K562 (cell line): ENCODE data around the gene THBS2. TPM values are rescaled to one million over a fixed set of nuclear protein-coding genes. Genes with fewer than 3 reads are reported as not detected.

ENCODE experiments used
- ELF1 ChIP-seq: fragments of 200-800 bp; sonication (Bioruptor generic); IDR thresholded peaks from 2 replicates; pipeline ENCODE4 v1.6.1; 2016; ENCODE audit warnings: missing genetic modification characterization, missing compliant biosample characterization
- GABPA ChIP-seq: fragments of 200-800 bp; sonication (Bioruptor generic); conservative IDR thresholded peaks from 2 replicates; pipeline ENCODE4 v1.6.1; 2016; ENCODE audit warnings: low read depth, missing genetic modification characterization, missing compliant biosample characterization
- KHSRP ChIP-seq: fragments of 450-650 bp; IDR thresholded peaks from 2 replicates; pipeline ENCODE4 v1.6.1; 2017
- MXD1 ChIP-seq: fragments of 250-450 bp; sonication (Bioruptor Pico); IDR thresholded peaks from 2 replicates; pipeline ENCODE4 v1.8.0; 2021; ENCODE audit warnings: borderline replicate concordance, mild to moderate bottlenecking, moderate library complexity; ENCODE audit not compliant: poor library complexity, severe bottlenecking
- PBX2 ChIP-seq, 2 experiments: IDR thresholded peaks in 1 of 2; conservative IDR thresholded peaks in 1 of 2; 2 replicates each; pipeline ENCODE4 v1.6.1; 2016; ENCODE audit warnings: low read depth in 2 of 2, mild to moderate bottlenecking in 1 of 2, missing compliant biosample characterization in 1 of 2, missing genetic modification characterization in 1 of 2, moderate library complexity in 1 of 2
- RBM22 ChIP-seq: fragments of 200-400 bp; formaldehyde crosslinking; IDR thresholded peaks from 2 replicates; pipeline ENCODE4 v1.6.1; 2018; ENCODE audit warnings: low read length, low read depth; ENCODE audit not compliant: poor library complexity, severe bottlenecking
- SMC3 ChIP-seq: conservative IDR thresholded peaks from 2 replicates; pipeline ENCODE4 v1.6.1; 2011; ENCODE audit warnings: low read depth, low read length, improper control_type of control experiment; ENCODE audit not compliant: insufficient read depth
- YY1 ChIP-seq, 3 experiments: IDR thresholded peaks; 2 replicates each; pipeline ENCODE4 v1.6.1; 2011; ENCODE audit warnings: low read length in 2 of 3, mild to moderate bottlenecking in 2 of 3, moderate library complexity in 2 of 3, borderline replicate concordance in 1 of 3, control low read depth in 1 of 3, low read depth in 1 of 3; ENCODE audit not compliant: insufficient read depth in 3 of 3, insufficient replicate concordance in 2 of 3, control insufficient read depth in 1 of 3, insufficient read length in 1 of 3; ENCODE audit errors: extremely low read depth in 1 of 3
- ZBTB7A ChIP-seq: IDR thresholded peaks from 2 replicates; pipeline ENCODE4 v1.6.1; 2011; ENCODE audit warnings: low read depth, mild to moderate bottlenecking, low read length, moderate library complexity, borderline replicate concordance; ENCODE audit not compliant: control insufficient read depth
- ZMIZ1 ChIP-seq, 2 experiments: fragments of 150-350 bp in 1 of 2; IDR thresholded peaks; 2 replicates each; pipeline ENCODE4 v1.6.1; 2012 to 2016; ENCODE audit warnings: low read depth in 2 of 2, low read length in 2 of 2, mild to moderate bottlenecking in 1 of 2, moderate library complexity in 1 of 2
- ZNF717 ChIP-seq: fragments of 250-450 bp; sonication (Bioruptor Pico); IDR thresholded peaks from 2 replicates; pipeline ENCODE4 v1.5.0; 2021
- polyA plus RNA-seq, 8 experiments: library from polyadenylated mRNA; depleted of rRNA in 4 of 8; stranded (reverse) in 5 of 8; unstranded in 3 of 8; fragments of >200 nt; fragmentation: Nextera tagmentation in 2 of 8; fragmentation: Illumina TruSeq in 1 of 8; extraction: Ambion mirVana in 2 of 8; extraction: Trizol in 1 of 8; gene quantifications; 2 replicates each; pipeline versions ENCODE4 v1.2.1 to v1.2.3, GENCODE V29; 2011 to 2014; ENCODE audit warnings: inconsistent platforms in 1 of 8, missing spikeins in 1 of 8
- total RNA-seq, 7 experiments: library from RNA; depleted of rRNA in 6 of 7; stranded (reverse); fragments of >200 nt in 6 of 7; fragmentation: Illumina TruSeq in 2 of 7; extraction: Trizol in 2 of 7; gene quantifications; 2 replicates each; pipeline versions ENCODE4 v1.2.1 to v1.2.3, GENCODE V29; 2011 to 2021; ENCODE audit warnings: low replicate concordance in 1 of 7
- TF ChIP-seq, protein P1 (sequence below), 3 experiments: fragments of 200-800 bp in 1 of 3; fragments of 250-450 bp in 1 of 3; fragments of 450-650 bp in 1 of 3; sonication (Bioruptor Pico) in 1 of 3; sonication (Bioruptor generic) in 1 of 3; formaldehyde crosslinking in 1 of 3; IDR thresholded peaks; 2 replicates each; pipeline versions ENCODE4 v1.6.1 to v1.8.0; 2016 to 2022; ENCODE audit warnings: mild to moderate bottlenecking in 2 of 3, missing genetic modification characterization in 2 of 3, missing compliant biosample characterization in 1 of 3, moderate library complexity in 1 of 3

The THBS2 gene
- total and polyA plus RNA-seq, 9 of the 15 experiments (the other 6 are each of a cell fraction or from before 2014, with no cell fraction given) = 0.03 to 0.11 (median 0.03) TPM; not detected in 6

DNA sequence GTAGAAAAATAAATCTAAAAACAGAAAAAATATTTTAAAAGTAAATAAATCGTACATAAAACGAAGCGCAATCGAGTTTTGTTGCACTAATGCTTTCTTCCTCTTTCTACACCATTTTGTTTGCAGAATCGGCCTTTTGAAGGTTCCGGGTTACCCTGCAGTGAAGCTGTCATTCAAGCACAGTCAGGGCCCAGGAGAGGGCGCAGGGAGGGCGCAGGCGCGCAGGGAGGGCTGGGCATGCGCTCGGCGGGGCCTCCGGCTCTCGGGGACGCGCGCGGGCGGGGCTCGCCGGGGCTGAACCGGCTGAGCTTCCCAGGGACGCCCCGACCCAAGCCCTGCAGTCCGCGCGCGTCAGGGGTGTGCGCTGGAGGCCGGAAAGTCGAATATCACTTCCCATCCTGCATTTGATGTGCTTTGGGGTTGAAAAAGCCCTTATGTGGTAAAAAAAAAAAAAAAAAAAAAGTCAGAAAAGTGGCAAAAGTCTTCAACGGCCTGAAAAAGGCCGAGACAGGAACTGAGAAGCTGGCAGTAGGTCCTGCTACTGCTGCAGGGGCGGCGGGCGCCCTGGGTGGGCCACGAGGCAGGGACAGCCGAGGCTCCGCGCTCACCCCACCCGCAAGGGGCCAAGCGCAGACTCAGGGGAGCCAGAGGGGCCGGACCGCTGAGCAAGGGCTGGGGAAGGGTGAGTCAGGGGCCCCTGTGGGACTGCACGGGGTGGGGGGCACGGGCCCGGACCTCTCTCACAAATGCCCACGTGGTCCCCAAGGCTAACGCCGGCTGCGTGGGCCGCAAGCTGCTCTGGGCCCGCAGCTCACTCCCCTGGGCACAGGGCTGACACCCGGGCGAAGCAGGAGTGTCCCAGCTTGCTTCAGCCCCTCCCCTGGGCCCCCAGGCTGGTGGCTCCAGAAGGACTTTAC is 40.5 kb downstream of the THBS2 start (continued):
- TF ChIP-seq ELF1 (tag) (peak; percentile 86), ZMIZ1 (IDR thresholded peaks at IDR 0.05; ENCODE audit: low read depth in 2 of 2, low read length in 2 of 2) (no peak), PBX2 (CRISPR knock-in tag; IDR thresholded peaks at IDR 0.05; ENCODE audit: low read depth) (peak; percentile 78), PBX2 (tag; conservative IDR thresholded peaks at IDR 0.05; ENCODE audit: low read depth) (peak; percentile 83), ZNF717 (no peak), YY1 (IDR thresholded peaks at IDR 0.05; ENCODE audit: borderline replicate concordance in 1 of 3, control insufficient read depth in 1 of 3, extremely low read depth in 1 of 3, insufficient read depth in 3 of 3, insufficient read length in 1 of 3, insufficient replicate concordance in 2 of 3, low read depth in 1 of 3, low read length in 2 of 3) (peak; percentile 20 to 85 (median 50)), MXD1 (no peak), RBM22 (no peak), ZBTB7A (peak; percentile 39; the same call in 1 of the 2 replicates), KHSRP (no peak), SMC3 (0 out of 2 replicates have a peak, but pooled peaks have one; percentile 11), GABPA (tag) (peak; percentile 71)
- TF ChIP-seq, protein P1, sequence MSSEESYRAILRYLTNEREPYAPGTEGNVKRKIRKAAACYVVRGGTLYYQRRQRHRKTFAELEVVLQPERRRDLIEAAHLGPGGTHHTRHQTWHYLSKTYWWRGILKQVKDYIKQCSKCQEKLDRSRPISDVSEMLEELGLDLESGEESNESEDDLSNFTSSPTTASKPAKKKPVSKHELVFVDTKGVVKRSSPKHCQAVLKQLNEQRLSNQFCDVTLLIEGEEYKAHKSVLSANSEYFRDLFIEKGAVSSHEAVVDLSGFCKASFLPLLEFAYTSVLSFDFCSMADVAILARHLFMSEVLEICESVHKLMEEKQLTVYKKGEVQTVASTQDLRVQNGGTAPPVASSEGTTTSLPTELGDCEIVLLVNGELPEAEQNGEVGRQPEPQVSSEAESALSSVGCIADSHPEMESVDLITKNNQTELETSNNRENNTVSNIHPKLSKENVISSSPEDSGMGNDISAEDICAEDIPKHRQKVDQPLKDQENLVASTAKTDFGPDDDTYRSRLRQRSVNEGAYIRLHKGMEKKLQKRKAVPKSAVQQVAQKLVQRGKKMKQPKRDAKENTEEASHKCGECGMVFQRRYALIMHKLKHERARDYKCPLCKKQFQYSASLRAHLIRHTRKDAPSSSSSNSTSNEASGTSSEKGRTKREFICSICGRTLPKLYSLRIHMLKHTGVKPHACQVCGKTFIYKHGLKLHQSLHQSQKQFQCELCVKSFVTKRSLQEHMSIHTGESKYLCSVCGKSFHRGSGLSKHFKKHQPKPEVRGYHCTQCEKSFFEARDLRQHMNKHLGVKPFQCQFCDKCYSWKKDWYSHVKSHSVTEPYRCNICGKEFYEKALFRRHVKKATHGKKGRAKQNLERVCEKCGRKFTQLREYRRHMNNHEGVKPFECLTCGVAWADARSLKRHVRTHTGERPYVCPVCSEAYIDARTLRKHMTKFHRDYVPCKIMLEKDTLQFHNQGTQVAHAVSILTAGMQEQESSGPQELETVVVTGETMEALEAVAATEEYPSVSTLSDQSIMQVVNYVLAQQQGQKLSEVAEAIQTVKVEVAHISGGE (CRISPR knock-in tag; IDR thresholded peaks at IDR 0.05) = peak in 1 of 3 experiments; percentile 64; a peak in 2 of 6 replicates
